Breast epithelium (tissue), 3 donors: ENCODE data around the gene FHIT.

Experiments used
- POLR2A ChIP-seq: fragments of 450-650 bp; IDR thresholded peaks from one replicate; pipeline ENCODE4 v1.6.1; 2016; ENCODE audit warnings: antibody characterized with exemption, mild to moderate bottlenecking, moderate library complexity
- TF ChIP-seq, protein P1 (sequence below), 3 donors: fragments of 450-650 bp; IDR thresholded peaks; one replicate each; pipeline ENCODE4 v1.5.1; 2016 to 2017; ENCODE audit warnings: antibody characterized with exemption in 3 of 3, mild to moderate bottlenecking in 3 of 3, moderate library complexity in 3 of 3

DNA sequence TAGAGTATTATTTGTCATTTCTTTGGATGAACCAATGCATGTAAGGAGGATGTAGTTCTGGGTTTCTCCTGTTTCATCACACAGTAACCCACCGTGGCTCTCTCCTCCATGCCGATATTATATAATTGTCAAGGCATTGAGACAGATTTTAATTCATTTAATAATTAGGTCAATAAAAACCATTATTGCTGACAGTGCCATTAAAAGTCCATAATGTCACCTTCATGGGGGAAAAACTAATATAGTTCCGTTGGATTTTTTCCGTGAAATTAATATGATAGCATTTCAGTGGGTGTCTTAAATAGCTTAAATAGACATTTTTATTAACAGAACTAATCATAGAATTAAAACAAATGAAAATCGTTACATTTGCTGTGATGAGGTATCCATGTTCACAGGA is 1453.7 kb downstream of the FHIT start:
- TF ChIP-seq, protein P1, sequence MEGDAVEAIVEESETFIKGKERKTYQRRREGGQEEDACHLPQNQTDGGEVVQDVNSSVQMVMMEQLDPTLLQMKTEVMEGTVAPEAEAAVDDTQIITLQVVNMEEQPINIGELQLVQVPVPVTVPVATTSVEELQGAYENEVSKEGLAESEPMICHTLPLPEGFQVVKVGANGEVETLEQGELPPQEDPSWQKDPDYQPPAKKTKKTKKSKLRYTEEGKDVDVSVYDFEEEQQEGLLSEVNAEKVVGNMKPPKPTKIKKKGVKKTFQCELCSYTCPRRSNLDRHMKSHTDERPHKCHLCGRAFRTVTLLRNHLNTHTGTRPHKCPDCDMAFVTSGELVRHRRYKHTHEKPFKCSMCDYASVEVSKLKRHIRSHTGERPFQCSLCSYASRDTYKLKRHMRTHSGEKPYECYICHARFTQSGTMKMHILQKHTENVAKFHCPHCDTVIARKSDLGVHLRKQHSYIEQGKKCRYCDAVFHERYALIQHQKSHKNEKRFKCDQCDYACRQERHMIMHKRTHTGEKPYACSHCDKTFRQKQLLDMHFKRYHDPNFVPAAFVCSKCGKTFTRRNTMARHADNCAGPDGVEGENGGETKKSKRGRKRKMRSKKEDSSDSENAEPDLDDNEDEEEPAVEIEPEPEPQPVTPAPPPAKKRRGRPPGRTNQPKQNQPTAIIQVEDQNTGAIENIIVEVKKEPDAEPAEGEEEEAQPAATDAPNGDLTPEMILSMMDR (IDR thresholded peaks at IDR 0.05), result no peak
- no peak for TF ChIP-seq POLR2A
